ENCODE data around the gene TNFRSF25.

DNA sequence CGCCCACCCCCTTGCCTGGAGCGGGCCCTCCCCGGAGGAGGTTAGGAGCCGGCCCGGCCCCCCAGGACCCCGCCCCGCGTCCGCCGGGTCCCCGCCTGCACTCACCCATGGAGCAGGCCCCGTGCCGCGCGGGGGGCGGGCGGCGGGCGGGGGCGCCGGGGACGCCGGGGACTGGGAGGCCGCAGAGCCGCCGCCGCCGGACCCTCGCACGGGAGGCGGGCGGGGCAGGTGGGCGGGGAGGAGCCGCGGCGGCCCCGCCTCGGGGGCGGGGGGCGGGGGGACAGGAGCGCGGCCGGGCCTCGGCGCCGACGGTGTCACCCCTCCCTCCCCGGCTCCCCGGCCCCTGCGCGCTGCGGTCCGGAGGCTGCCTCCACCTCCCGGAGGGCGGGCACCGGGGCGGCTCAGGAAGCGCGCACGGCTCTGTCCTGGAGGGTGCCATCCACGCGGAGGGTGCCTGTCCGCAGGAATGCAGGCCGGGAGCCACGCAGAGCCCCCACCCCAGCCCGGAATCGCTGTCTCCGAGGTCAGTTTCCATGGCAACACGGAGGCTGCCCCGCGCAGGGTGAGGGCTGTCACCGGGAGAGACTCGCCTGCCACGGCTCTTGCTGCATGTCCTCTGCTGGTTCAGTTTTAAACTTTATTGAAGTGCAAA lies 31.4 kb upstream of the TNFRSF25 start:
- TF ChIP-seq, protein P1, sequence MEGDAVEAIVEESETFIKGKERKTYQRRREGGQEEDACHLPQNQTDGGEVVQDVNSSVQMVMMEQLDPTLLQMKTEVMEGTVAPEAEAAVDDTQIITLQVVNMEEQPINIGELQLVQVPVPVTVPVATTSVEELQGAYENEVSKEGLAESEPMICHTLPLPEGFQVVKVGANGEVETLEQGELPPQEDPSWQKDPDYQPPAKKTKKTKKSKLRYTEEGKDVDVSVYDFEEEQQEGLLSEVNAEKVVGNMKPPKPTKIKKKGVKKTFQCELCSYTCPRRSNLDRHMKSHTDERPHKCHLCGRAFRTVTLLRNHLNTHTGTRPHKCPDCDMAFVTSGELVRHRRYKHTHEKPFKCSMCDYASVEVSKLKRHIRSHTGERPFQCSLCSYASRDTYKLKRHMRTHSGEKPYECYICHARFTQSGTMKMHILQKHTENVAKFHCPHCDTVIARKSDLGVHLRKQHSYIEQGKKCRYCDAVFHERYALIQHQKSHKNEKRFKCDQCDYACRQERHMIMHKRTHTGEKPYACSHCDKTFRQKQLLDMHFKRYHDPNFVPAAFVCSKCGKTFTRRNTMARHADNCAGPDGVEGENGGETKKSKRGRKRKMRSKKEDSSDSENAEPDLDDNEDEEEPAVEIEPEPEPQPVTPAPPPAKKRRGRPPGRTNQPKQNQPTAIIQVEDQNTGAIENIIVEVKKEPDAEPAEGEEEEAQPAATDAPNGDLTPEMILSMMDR (conservative IDR thresholded peaks at IDR 0.05; ENCODE audit: low read depth in 2 of 2), result no peak
- TF ChIP-seq, protein P2, sequence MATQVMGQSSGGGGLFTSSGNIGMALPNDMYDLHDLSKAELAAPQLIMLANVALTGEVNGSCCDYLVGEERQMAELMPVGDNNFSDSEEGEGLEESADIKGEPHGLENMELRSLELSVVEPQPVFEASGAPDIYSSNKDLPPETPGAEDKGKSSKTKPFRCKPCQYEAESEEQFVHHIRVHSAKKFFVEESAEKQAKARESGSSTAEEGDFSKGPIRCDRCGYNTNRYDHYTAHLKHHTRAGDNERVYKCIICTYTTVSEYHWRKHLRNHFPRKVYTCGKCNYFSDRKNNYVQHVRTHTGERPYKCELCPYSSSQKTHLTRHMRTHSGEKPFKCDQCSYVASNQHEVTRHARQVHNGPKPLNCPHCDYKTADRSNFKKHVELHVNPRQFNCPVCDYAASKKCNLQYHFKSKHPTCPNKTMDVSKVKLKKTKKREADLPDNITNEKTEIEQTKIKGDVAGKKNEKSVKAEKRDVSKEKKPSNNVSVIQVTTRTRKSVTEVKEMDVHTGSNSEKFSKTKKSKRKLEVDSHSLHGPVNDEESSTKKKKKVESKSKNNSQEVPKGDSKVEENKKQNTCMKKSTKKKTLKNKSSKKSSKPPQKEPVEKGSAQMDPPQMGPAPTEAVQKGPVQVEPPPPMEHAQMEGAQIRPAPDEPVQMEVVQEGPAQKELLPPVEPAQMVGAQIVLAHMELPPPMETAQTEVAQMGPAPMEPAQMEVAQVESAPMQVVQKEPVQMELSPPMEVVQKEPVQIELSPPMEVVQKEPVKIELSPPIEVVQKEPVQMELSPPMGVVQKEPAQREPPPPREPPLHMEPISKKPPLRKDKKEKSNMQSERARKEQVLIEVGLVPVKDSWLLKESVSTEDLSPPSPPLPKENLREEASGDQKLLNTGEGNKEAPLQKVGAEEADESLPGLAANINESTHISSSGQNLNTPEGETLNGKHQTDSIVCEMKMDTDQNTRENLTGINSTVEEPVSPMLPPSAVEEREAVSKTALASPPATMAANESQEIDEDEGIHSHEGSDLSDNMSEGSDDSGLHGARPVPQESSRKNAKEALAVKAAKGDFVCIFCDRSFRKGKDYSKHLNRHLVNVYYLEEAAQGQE (IDR thresholded peaks at IDR 0.05; ENCODE audit: unreplicated experiment), result no peak
- TF ChIP-seq EZH2phosphoT487 (IDR thresholded peaks at IDR 0.05; ENCODE audit: unreplicated experiment) (no peak), POLR2AphosphoS5 (IDR thresholded peaks at IDR 0.05; ENCODE audit: low read depth) (no peak), CREB1 (CRISPR knock-in tag; IDR thresholded peaks at IDR 0.05; ENCODE audit: low read depth) (no peak), EZH2 (IDR thresholded peaks at IDR 0.05; ENCODE audit: low read depth, unreplicated experiment) (no peak), NANOG (IDR thresholded peaks at IDR 0.05; ENCODE audit: borderline replicate concordance) (no peak)

Measured in GM23338 (cell line).